Lower leg skin (tissue), 3 donors: ENCODE data around the gene SULT1C3.

Source experiments
- CTCF ChIP-seq, 3 donors: fragments of 450-650 bp; IDR thresholded peaks; one replicate each; pipeline ENCODE4 v1.5.1; 2016; ENCODE audit warnings: antibody characterized with exemption in 3 of 3, mild to moderate bottlenecking in 3 of 3, moderate library complexity in 2 of 3
- POLR2A ChIP-seq, 2 donors: fragments of 450-650 bp; IDR thresholded peaks; one replicate each; pipeline ENCODE4 v1.6.1; 2016 to 2017; ENCODE audit warnings: antibody characterized with exemption in 2 of 2, mild to moderate bottlenecking in 1 of 2, moderate library complexity in 1 of 2

DNA sequence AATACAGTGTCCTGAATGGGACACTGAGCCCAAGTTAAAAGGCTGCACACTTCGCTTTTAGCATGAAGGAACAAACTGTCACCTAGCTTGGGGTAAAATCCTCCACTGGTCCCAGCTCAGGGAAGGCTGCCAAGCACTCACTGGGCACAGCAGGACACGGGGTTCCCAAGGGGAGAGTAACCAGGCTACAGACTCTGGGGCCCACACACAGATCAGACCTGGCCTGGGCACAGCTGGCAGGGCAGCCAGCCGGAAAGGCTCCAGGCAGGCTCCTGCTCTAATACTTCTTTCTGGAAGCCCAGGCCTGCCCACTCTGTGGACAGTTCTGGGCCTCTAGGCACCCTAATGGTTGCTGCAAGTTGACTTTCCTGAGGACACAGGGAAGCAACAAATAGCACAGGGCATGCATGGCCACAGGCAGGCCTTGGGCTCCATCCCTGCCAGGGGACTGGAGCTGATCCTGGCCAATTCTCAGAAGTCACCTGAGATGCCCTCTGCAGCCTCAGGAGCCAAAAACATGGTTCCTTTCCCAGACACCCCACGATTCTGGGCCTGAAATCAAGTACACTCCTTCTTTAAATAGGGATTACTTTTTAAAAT is 18.7 kb upstream of the SULT1C3 start:
- TF ChIP-seq POLR2A (IDR thresholded peaks at IDR 0.05) (no peak), CTCF (IDR thresholded peaks at IDR 0.05) (no peak)
